ENCODE results near the gene KNDC1.
"Not testable (repeated sequence)": the region's sequence is repeated elsewhere in the genome, so short reads cannot be mapped to it uniquely, and the experiment has no call there.

Gene KNDC1

DNA sequence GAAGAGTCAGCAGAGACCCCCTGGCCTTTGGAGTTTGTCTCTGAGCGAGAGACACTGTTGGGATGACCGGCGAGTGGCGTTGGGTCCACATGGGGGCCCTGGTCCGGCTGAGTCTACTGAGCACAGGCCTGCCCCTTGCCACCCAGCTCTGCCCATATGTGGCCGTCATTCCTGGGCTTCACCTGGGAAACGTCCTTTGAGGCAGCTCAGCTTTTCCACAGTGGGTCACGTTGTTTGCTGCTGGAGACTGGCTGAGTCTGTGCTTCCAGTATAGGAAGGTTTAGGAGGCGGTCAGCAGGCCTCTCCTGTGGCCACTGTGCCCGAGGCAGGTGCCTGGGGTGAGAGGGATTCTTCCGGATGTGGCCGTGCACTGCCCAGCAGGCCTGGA, 99.6 kb downstream of the KNDC1 start:
- DNase-seq (ENCODE audit: low read depth), result no peak

DNA sequence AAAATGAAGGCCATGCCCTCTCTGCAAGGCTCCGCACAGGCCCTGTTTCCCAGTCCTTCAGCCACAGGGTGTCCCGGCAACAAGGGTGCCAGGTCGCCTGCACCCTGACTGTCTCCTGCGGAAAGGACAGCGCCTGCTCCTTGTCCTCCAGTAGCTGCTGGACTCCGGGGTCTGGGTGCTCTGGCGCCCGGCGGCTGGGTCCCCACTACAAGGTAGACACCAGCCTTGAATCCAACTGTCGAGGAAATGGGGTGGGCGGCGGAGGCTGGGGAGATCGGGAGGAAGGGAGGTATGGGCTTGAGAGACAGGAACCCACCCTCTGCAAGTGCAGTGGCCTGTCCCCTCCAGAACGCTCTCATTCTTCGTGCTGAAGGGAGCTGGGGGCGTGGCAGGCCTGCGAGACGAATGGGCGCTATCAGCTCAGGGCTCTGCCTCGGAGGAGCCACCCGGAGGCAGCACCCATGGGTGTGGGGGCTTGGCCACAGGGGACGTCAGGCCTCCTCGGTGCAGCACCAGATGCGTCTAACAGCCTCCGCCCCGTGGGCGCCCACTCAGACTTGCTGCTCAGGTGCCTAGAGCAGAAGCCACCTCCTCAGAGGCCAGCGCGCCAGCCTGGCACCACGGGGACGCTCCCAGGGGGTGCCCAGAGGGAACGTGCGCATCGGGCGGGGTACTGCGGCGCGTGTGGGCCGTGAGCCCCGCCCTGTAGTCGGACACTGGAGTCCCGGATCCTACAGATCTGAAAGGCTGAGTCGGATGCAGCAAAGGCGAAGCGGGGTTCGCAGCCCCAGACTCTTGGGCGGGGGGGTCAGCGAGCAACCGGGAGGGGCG, 101.1 kb downstream of the KNDC1 start:
- no peak for DNase-seq (ENCODE audit: low read depth)

- no peak for DNase-seq (ENCODE audit: low read depth)
Observed at GRCh38 chr10:133261726-133262325, 101.8 kb downstream of the KNDC1 start.

DNA sequence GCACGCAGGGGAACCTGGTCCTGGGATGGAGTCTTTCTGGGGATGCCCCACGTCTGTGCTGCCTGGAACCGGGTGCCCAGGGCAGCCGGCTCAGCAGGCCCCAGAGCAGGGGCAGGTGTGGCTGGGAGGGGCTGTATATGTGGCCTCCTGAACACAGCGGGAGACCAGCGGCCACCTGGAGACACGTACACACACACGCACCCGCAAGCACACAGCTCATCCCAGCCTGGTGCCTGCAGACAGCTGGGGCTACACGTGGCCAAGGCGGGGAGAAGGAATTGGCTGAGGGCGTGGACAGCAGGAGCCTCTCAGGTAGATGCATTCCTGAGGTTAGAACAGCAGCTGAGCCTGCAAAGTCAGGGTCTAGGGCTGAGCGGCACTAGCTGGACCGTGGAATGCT, 102.7 kb downstream of the KNDC1 start:
- DNase-seq (ENCODE audit: low read depth), result no peak

DNA sequence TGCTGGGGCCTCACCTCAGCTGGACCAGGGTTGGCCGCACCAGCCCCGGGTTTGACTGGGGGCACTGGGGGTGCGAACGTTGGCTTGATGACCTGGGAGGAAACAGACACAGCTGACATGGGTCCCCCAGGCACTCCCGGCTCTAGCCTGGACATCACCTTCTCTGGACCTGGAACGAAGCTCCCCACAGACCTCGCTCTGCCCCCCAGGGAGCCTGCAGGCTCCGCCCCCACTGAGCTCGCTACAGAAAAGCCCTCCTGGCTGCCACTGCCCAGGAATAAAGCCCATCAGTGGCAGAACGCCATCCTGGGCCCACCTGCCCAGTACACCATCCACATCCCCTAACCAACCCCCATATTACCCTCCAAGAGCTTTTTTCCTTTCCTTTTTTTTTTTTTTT, 103.7 kb downstream of the KNDC1 start:
- no peak for DNase-seq (ENCODE audit: low read depth)

- DNase-seq (ENCODE audit: low read depth), result no peak
Observed at GRCh38 chr10:133264461-133264860, 104.4 kb downstream of the KNDC1 start.

- DNase-seq (ENCODE audit: low read depth), result not testable (repeated sequence)
Observed at GRCh38 chr10:133265052-133265451, 105.0 kb downstream of the KNDC1 start.

GRCh38 chr10:133266056-133266795, 106.2 kb downstream of the KNDC1 start:
- DNase-seq (ENCODE audit: low read depth), result no peak

GRCh38 chr10:133267293-133267692, 107.3 kb downstream of the KNDC1 start:
- DNase-seq (ENCODE audit: low read depth), result no peak

DNA sequence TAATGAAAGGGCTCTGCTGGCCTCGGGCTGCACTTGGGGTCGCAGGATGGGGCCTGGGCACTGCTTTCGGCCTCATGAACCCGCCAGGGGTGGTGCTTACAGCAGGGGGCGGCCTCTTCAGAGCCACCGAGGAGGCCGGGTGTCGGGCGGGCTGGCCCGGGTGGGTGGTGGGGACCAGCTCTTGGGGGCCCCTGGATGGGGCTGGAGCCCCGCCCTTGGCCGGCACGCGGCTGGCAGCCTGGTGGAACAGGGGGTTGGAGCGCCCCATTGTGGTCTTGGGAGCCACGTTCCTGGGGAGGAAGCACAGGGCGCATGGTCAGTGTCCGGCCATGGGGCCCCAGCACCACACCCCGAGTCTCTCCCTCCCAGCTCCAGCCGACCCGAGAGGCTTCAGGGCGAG, 107.8 kb downstream of the KNDC1 start:
- DNase-seq (ENCODE audit: low read depth), result no peak

GRCh38 chr10:133268532-133268931, 108.5 kb downstream of the KNDC1 start:
- no peak for DNase-seq (ENCODE audit: low read depth)

DNA sequence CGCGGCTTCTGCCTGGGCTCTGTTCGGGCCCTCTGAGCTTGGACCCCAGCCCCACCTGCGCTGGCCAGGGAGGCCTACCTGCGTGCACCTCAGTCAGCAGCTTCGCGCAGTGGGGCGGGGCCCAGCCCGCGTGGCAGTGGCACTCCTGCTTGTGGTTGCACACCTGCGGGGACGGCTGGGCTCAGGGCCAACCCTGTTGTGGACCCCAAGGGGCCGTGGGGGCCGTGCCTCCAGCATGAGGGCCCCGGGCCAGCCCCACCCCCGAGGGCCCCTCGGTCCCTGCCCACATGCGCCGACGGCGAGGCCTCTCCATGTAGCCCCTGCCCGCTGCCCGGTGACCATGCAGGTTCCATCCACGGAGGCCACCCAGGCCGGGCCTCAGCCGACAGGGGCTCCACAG, 109.3 kb downstream of the KNDC1 start:
- DNase-seq (ENCODE audit: low read depth), result no peak

- no peak for DNase-seq (ENCODE audit: low read depth)
Observed at GRCh38 chr10:133270204-133270603, 110.2 kb downstream of the KNDC1 start.

DNA sequence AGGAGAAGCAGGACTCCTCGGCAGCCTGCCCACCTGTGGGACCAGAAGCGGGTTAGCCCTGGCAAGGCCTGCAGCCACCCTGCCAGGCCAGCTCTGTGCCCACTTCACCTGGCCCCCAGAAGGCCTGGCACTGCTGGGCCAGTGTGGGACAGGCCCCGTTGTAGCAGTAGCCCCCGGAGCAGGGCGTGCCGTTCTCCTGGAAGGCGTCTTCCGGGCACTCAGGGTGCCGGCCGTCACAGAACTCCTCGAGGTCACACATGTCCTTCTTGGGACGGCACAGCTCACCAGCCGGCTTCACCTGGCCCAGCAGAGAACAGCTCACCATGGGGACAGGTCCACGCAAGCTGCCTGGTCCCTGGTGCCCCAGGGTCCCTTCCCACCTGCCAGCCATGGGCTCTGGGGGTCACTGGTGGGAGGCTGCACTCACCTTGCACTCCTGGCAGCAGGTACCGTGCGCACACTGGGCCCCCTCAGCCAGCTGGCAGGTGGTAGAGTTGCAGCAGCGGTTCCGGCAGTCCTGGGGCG, 110.8 kb downstream of the KNDC1 start:
- DNase-seq (ENCODE audit: low read depth), result no peak

DNA sequence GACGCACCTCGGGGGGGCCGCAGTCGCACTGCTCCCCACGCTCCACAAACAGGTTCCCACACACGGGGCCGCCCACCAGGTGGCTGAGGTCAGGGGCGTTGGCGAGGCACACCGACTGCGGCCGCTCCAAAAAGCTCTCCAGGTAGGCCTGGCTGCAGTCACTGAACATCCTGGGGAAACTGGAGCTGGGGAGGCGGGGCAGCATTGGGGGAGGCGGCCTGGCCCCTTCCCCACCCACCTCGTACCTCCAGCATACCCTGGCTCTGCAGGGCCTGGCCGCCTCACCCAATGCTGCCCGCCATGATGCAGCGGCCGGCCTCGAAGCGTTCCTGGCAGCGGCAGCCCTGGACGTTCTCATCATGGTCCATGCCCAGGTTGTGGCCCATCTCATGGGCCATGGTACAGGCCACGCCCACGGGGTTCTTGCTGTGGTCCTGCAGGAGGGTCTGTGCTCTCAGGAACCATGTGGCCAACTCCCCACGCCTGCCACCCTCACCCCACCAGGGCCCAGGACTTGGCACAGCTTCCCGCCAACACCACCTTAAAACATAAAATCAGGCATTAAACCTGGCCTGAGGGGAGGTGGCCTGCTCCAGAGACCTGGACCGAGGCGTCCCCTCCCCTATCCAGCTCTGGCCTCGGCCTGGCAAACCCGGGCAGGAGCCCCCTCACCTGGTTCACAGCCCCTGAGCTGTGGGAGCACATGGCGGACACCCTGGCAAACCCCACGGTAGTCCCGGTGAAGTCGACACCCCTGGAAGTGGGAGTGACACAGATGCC, 111.7 kb downstream of the KNDC1 start:
- DNase-seq (ENCODE audit: low read depth), result no peak

- no peak for DNase-seq (ENCODE audit: low read depth)
Observed at GRCh38 chr10:133272301-133272963, 112.4 kb downstream of the KNDC1 start.

GRCh38 chr10:133272964-133273420, 113.0 kb downstream of the KNDC1 start:
- DNase-seq (ENCODE audit: low read depth), result no peak

- DNase-seq (ENCODE audit: low read depth), result no peak
Observed at GRCh38 chr10:133273534-133274143, 113.6 kb downstream of the KNDC1 start.

GRCh38 chr10:133274751-133275683, 115.0 kb downstream of the KNDC1 start:
- no peak for DNase-seq (ENCODE audit: low read depth)

- DNase-seq (ENCODE audit: low read depth), result no peak
Observed at GRCh38 chr10:133275684-133276092, 115.7 kb downstream of the KNDC1 start.

Measured in non-pigmented ciliary epithelial cell (primary cell).